ENCODE data around the gene TXLNB. TPM values are rescaled to one million over a fixed set of nuclear protein-coding genes. Genes with fewer than 3 reads are reported as not detected.

Gene TXLNB
- total RNA-seq, 1 experiment from 2014 or later = 0.15 TPM

DNA sequence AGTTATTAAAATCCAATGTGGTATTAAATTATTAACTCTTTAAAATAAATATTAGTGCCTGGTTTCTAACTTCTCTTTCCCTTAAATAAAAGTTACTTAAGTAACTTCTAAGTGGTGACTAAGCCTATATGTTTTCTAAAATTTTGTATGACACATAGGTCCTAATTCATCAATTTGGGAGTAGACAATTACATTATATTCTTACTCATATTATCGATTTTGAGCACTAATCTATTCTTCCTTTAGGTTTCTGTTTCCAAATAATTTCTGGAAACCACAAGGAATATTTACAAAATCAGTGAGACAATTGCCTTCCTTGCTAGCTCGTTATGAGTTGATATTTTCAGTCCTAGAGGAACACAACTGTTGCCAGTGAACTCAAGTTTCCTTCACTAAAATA is 28.3 kb upstream of the TXLNB start:
- peaks cover 25% of the 10 kb centered on the region for H3K4me1 Mint-ChIP-seq
- H3K36me3 Mint-ChIP-seq = peaks cover 6% of the 10 kb centered on the region
- TF ChIP-seq TP53 (CRISPR knock-in tag; IDR thresholded peaks at IDR 0.05) (no peak), ATF3 (CRISPR knock-in tag; conservative IDR thresholded peaks at IDR 0.05) (no peak), ZNF219 (CRISPR knock-in tag; IDR thresholded peaks at IDR 0.05; ENCODE audit: borderline replicate concordance) (no peak), NFE2L1 (CRISPR knock-in tag; IDR thresholded peaks at IDR 0.05) (no peak), ZNF232 (CRISPR knock-in tag; IDR thresholded peaks at IDR 0.05) (no peak), STAT6 (CRISPR knock-in tag; conservative IDR thresholded peaks at IDR 0.05; ENCODE audit: low read depth) (no peak), ZBTB21 (CRISPR knock-in tag; IDR thresholded peaks at IDR 0.05; ENCODE audit: borderline replicate concordance) (no peak), SOX15 (CRISPR knock-in tag; IDR thresholded peaks at IDR 0.05) (no peak), RORB (CRISPR knock-in tag; IDR thresholded peaks at IDR 0.05) (no peak), MYBL2 (CRISPR knock-in tag; IDR thresholded peaks at IDR 0.05) (no peak), NFYB (CRISPR knock-in tag; conservative IDR thresholded peaks at IDR 0.05; ENCODE audit: low read depth) (no peak), ZNF138 (CRISPR knock-in tag; conservative IDR thresholded peaks at IDR 0.05) (no peak), PREB (CRISPR knock-in tag; IDR thresholded peaks at IDR 0.05; ENCODE audit: borderline replicate concordance) (no peak), ZNF532 (CRISPR knock-in tag; IDR thresholded peaks at IDR 0.05; ENCODE audit: borderline replicate concordance) (no peak), GRHL2 (CRISPR knock-in tag; IDR thresholded peaks at IDR 0.05; ENCODE audit: insufficient replicate concordance, severe bottlenecking) (no peak)
- TF ChIP-seq, protein P1, sequence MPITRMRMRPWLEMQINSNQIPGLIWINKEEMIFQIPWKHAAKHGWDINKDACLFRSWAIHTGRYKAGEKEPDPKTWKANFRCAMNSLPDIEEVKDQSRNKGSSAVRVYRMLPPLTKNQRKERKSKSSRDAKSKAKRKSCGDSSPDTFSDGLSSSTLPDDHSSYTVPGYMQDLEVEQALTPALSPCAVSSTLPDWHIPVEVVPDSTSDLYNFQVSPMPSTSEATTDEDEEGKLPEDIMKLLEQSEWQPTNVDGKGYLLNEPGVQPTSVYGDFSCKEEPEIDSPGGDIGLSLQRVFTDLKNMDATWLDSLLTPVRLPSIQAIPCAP (CRISPR knock-in tag; IDR thresholded peaks at IDR 0.05) = no peak
- TF ChIP-seq, protein P2, sequence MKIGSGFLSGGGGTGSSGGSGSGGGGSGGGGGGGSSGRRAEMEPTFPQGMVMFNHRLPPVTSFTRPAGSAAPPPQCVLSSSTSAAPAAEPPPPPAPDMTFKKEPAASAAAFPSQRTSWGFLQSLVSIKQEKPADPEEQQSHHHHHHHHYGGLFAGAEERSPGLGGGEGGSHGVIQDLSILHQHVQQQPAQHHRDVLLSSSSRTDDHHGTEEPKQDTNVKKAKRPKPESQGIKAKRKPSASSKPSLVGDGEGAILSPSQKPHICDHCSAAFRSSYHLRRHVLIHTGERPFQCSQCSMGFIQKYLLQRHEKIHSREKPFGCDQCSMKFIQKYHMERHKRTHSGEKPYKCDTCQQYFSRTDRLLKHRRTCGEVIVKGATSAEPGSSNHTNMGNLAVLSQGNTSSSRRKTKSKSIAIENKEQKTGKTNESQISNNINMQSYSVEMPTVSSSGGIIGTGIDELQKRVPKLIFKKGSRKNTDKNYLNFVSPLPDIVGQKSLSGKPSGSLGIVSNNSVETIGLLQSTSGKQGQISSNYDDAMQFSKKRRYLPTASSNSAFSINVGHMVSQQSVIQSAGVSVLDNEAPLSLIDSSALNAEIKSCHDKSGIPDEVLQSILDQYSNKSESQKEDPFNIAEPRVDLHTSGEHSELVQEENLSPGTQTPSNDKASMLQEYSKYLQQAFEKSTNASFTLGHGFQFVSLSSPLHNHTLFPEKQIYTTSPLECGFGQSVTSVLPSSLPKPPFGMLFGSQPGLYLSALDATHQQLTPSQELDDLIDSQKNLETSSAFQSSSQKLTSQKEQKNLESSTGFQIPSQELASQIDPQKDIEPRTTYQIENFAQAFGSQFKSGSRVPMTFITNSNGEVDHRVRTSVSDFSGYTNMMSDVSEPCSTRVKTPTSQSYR (CRISPR knock-in tag; IDR thresholded peaks at IDR 0.05) = no peak
- TF ChIP-seq, protein P3, sequence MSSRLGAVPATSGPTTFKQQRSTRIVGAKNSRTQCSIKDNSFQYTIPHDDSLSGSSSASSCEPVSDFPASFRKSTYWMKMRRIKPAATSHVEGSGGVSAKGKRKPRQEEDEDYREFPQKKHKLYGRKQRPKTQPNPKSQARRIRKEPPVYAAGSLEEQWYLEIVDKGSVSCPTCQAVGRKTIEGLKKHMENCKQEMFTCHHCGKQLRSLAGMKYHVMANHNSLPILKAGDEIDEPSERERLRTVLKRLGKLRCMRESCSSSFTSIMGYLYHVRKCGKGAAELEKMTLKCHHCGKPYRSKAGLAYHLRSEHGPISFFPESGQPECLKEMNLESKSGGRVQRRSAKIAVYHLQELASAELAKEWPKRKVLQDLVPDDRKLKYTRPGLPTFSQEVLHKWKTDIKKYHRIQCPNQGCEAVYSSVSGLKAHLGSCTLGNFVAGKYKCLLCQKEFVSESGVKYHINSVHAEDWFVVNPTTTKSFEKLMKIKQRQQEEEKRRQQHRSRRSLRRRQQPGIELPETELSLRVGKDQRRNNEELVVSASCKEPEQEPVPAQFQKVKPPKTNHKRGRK (CRISPR knock-in tag; IDR thresholded peaks at IDR 0.05; ENCODE audit: borderline replicate concordance) = no peak
- no peak overlapping the region for H3K4me3 Mint-ChIP-seq
- H3K9me3 Mint-ChIP-seq = peaks cover 10% of the 10 kb centered on the region
- no peaks in the 10 kb centered on the region for H3K27me3 Mint-ChIP-seq (ENCODE audit: low read depth)
- ChIA-PET POLR2A (no interaction called here), CTCF (interaction anchor here (0.6 to 1.1 kb wide), 4 partner anchors 65 to 212 kb away, joined by 3 read pairs; no protein-coding TSS in a partner anchor)
- DNase-seq (ENCODE audit: low spot score) (no peak), ATAC-seq (no peak)
- H3K27ac Mint-ChIP-seq = no peak overlapping the region

Data from WTC11 (cell line).